Cardiac muscle cell (in vitro differentiated cells and primary cell): ENCODE data around the gene ZNF286A. TPM values are rescaled to one million over a fixed set of nuclear protein-coding genes. Genes with fewer than 3 reads are reported as not detected.
A peak's percentile ranks its signal among the peaks of the same experiment; 100 is the strongest.
"Not testable (repeated sequence)": the region's sequence is repeated elsewhere in the genome, so short reads cannot be mapped to it uniquely, and the experiment has no call there.

Source experiments
- DNase-seq, 2 donors: peaks; one replicate each; pipeline versions ENCODE4 v3.0.0 to v3.0.0-alpha.2; 2010 to 2017; ENCODE audit warnings: low read depth in 1 of 2, low spot score in 1 of 2
- H3K27ac ChIP-seq: fragments of 200-600 bp; sonication (generic); 2 replicates; pipeline ENCODE4 v1.5.1; 2016
- H3K27me3 ChIP-seq: fragments of 200-600 bp; sonication (generic); 2 replicates; pipeline ENCODE4 v1.6.0; 2016; ENCODE audit warnings: control low read depth
- H3K36me3 ChIP-seq: fragments of 200-600 bp; sonication (generic); 2 replicates; pipeline ENCODE4 v1.5.1; 2016; ENCODE audit warnings: control low read depth
- H3K4me1 ChIP-seq: fragments of 200-600 bp; sonication (generic); 2 replicates; pipeline ENCODE4 v1.8.1; 2017; ENCODE audit warnings: low read depth, mild to moderate bottlenecking, mixed run types
- H3K4me3 ChIP-seq: fragments of 200-600 bp; sonication (generic); 2 replicates; pipeline ENCODE4 v1.5.1; 2016; ENCODE audit warnings: mild to moderate bottlenecking
- H3K9me3 ChIP-seq: fragments of 200-600 bp; sonication (generic); 2 replicates; pipeline ENCODE4 v1.5.1; 2017; ENCODE audit warnings: low read depth, mild to moderate bottlenecking, control low read depth
- polyA plus RNA-seq: library from polyadenylated mRNA; unstranded; fragments of >200 nt; fragmentation: Nextera tagmentation; extraction: Ambion mirVana; gene quantifications from 2 replicates; pipeline ENCODE4 v1.2.1, GENCODE V29; 2016
- total RNA-seq: library from RNA; depleted of rRNA; stranded (reverse); fragments of >200 nt; gene quantifications from 2 replicates; pipeline ENCODE4 v1.2.3, GENCODE V29; 2016

Gene ZNF286A
- total and polyA plus RNA-seq, 2 experiments from 2014 or later: 26.1 to 78.7 TPM

DNA sequence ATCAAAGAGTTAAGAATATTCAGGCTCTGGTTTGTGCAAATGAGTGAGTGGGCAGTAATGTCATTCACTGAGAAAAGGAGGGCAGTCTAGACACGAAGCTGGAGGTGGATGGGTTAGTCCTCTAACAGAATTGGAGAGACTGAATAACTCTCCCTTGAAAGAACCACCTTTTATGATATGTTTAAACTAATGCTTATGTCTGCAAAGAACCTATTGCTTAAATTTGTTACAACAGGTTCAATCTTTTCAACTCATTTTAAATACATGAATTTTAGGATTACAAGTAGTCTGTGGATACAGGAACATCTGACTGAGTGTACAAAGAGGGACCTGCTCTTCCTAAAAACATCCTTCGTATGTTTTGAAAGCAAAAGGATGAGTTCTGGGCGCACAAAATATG lies 585 bp upstream of the ZNF286A start:
- H3K4me3 ChIP-seq: peak overlapping the region; percentile 2
- H3K27ac ChIP-seq, H3K27me3 ChIP-seq, DNase-seq, H3K36me3 ChIP-seq, H3K4me1 ChIP-seq, H3K9me3 ChIP-seq: not testable (repeated sequence)

- not testable (repeated sequence) for H3K27ac ChIP-seq, DNase-seq
These were observed 385 bp downstream of the ZNF286A start for GRCh38 chr17:15699937-15700336.

GRCh38 chr17:15704239-15704638 lies 4.7 kb downstream of the ZNF286A start:
- DNase-seq, H3K27ac ChIP-seq, H3K4me1 ChIP-seq, H3K9me3 ChIP-seq, H3K27me3 ChIP-seq, H3K4me3 ChIP-seq: not testable (repeated sequence)
- peaks cover 30% of the 10 kb centered on the region for H3K36me3 ChIP-seq

More at GRCh38 chr17:15699937-15700336, 385 bp downstream of the ZNF286A start:
- H3K27me3 ChIP-seq, H3K4me1 ChIP-seq, H3K9me3 ChIP-seq, H3K36me3 ChIP-seq: not testable (repeated sequence)
- peak overlapping the region; percentile 63 for H3K4me3 ChIP-seq

DNA sequence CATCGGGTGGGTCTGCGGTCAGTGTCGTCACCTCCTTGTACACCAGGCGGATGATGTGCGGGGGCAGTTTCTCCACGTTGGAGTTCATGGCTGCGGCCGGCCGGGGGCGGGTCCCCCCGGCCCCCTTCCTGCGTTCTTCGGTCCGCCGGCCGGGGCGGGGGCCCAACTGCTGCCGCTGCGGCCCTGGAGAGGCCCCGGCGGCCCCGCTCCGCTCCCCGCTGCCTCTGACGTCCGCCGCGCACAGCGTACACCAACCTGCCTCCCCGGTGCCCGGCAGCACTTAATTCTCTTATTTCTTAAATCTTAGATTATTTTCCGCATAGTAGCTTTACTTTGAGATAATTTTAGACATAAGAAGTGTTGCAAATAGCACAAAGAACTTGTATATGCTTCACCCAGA lies 5.3 kb downstream of the ZNF286A start:
- H3K9me3 ChIP-seq, H3K4me3 ChIP-seq, H3K4me1 ChIP-seq, H3K27me3 ChIP-seq, DNase-seq, H3K27ac ChIP-seq: not testable (repeated sequence)
- H3K36me3 ChIP-seq: peaks cover 30% of the 10 kb centered on the region

- H3K36me3 ChIP-seq: peaks cover 27% of the 10 kb centered on the region
- H3K4me1 ChIP-seq, H3K9me3 ChIP-seq, H3K4me3 ChIP-seq, H3K27ac ChIP-seq, DNase-seq, H3K27me3 ChIP-seq: not testable (repeated sequence)
These were observed 9.3 kb downstream of the ZNF286A start for GRCh38 chr17:15708879-15709278.

- H3K9me3 ChIP-seq, H3K4me3 ChIP-seq, H3K36me3 ChIP-seq, H3K27me3 ChIP-seq, H3K27ac ChIP-seq, H3K4me1 ChIP-seq, DNase-seq: not testable (repeated sequence)
These were observed 17.3 kb downstream of the ZNF286A start for GRCh38 chr17:15716601-15717563.

- not testable (repeated sequence) for DNase-seq, H3K9me3 ChIP-seq, H3K36me3 ChIP-seq, H3K27ac ChIP-seq, H3K4me3 ChIP-seq, H3K4me1 ChIP-seq, H3K27me3 ChIP-seq
These were observed 31.0 kb downstream of the ZNF286A start for GRCh38 chr17:15730535-15730934.

DNA sequence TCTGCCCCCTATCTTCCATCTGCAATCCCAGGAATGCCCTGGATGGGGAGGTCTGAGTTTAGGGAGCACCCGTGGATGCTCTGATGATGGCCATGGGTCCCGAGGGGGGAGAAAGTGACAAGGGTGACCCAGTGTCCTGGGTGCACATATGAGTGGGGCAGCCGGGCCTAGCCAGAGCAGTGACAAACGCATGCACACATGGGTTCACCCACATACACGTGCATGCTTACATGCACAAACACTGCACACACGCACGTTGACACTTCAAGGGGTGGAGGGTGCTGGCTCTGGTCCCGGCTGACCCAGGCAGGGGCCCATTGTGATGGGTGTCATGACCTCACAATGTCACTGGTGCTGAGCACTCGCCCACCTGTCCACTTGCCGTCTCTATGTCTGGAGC lies 32.3 kb downstream of the ZNF286A start, which contains the start of gene TBC1D26:
Gene TBC1D26, plus strand, starts transcription at position 384 of the 400 bp plus-strand sequence. CDS start 3,066 bp downstream, outside the sequence.
- H3K27me3 ChIP-seq, H3K4me3 ChIP-seq, H3K4me1 ChIP-seq, H3K27ac ChIP-seq, H3K9me3 ChIP-seq, DNase-seq, H3K36me3 ChIP-seq: not testable (repeated sequence)

DNA sequence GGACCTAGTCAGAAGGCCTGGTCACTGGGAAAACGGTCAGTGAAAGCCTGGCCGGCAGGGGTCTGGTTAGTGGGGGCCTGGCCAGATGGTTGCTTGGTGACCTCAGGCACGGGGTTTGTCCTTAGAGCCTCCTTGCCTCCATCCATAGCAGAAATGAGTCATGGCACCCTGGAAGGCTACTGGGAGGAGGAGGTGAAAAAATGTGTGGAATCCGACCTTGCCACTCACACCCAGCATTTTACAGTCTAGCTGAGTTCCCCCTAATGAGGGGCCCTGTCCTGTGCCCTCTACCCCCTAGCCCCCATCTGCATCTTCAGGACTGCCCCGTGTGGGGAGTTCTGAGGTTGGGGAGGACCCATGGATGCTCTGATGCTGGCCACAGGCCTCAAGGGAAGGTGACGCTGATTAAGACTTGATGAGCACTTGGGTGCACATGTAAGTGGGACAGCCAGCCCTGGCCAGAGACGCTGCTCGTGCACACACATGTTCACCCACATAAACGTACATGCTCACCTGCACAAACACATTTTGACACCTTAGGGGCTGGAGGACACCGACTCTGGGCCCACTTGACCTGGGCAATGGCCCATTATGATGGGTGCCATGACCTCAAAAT lies 33.7 kb downstream of the ZNF286A start:
- H3K4me3 ChIP-seq, DNase-seq, H3K27me3 ChIP-seq, H3K27ac ChIP-seq, H3K36me3 ChIP-seq, H3K9me3 ChIP-seq, H3K4me1 ChIP-seq: not testable (repeated sequence)

DNA sequence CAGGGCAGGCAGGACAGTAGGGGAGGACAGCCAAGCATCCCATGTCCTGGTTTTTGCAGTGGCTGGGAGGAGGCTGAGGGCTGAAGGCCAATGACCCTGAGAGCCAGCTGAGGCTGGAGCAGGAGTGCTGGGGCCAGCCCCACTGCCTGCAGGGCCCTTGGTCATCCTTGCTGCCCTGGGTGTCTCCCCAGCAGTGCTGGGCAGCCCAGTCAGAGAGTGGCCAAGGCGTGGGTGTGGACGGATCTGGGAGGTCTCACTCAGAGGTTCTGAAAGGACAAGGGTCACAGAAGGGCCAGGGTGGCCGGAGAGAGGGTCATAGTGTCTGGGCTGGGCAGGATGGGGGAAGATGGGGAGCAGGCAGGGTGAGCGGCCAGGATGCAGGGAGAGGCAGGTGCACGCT lies 37.0 kb downstream of the ZNF286A start:
- not testable (repeated sequence) for H3K27ac ChIP-seq, H3K36me3 ChIP-seq, DNase-seq, H3K4me3 ChIP-seq, H3K9me3 ChIP-seq, H3K27me3 ChIP-seq, H3K4me1 ChIP-seq
